Sigmoid colon (tissue), 7 donors: ENCODE results near the gene PGBD2. TPM values are rescaled to one million over a fixed set of nuclear protein-coding genes. Genes with fewer than 3 reads are reported as not detected.
A peak's percentile ranks its signal among the peaks of the same experiment; 100 is the strongest.

Experiments used
- DNase-seq: peaks from one replicate; pipeline ENCODE4 v3.0.0-alpha.2; 2019
- H3K27ac ChIP-seq, 4 donors: fragments of 200-600 bp; sonication (generic); one replicate each; pipeline ENCODE4 v1.5.1; 2016 to 2019; ENCODE audit warnings: mild to moderate bottlenecking in 1 of 4
- H3K27me3 ChIP-seq, 3 donors: fragments of 200-600 bp; sonication (generic); one replicate each; pipeline ENCODE4 v1.5.1; 2019; ENCODE audit warnings: mild to moderate bottlenecking in 1 of 3
- H3K36me3 ChIP-seq, 4 donors: fragments of 200-600 bp; sonication (generic); one replicate each; pipeline ENCODE4 v1.5.1; 2016 to 2019
- H3K4me1 ChIP-seq, 4 donors: fragments of 200-600 bp; sonication (generic); one replicate each; pipeline ENCODE4 v1.5.1; 2017 to 2019
- H3K4me3 ChIP-seq, 4 donors: fragments of 200-600 bp; sonication (generic); one replicate each; pipeline ENCODE4 v1.5.1; 2017 to 2019; ENCODE audit warnings: mild to moderate bottlenecking in 2 of 4, moderate library complexity in 1 of 4
- H3K9me3 ChIP-seq, 4 donors: fragments of 200-600 bp in 3 of 4; sonication (generic) in 3 of 4; one replicate each; pipeline versions ENCODE4 v1.5.1 to v1.6.1; 2013 to 2019
- EP300 ChIP-seq, 4 donors: sonication (generic); formaldehyde crosslinking; IDR thresholded peaks; one replicate each; pipeline ENCODE4 v1.6.1; 2017; ENCODE audit warnings: antibody characterized with exemption in 4 of 4
- POLR2A ChIP-seq, 2 donors: fragments of 450-650 bp; IDR thresholded peaks; one replicate each; pipeline ENCODE4 v1.6.1; 2016; ENCODE audit warnings: antibody characterized with exemption in 2 of 2, mild to moderate bottlenecking in 2 of 2, moderate library complexity in 2 of 2
- POLR2AphosphoS5 ChIP-seq, 4 donors: sonication (generic); formaldehyde crosslinking; IDR thresholded peaks; one replicate each; pipeline ENCODE4 v1.6.1; 2017; ENCODE audit warnings: antibody characterized with exemption in 4 of 4
- WGBS, 2 donors: extraction: QIAGEN DNeasy Blood & Tissue Kit; methylation state at CpG; one replicate each; pipeline ENCODE4 v1.1.7; 2013; 5-methylcytosine and 5-hydroxymethylcytosine counted together
- intact Hi-C: fragments of 100-400 bp; cut with DNase I; formaldehyde crosslinking; loops from one replicate; pipeline ENCODE4 v1.15.1; 2023
- polyA plus RNA-seq, 3 donors: library from polyadenylated mRNA; stranded (reverse); fragments of 200-250 nt; gene quantifications; one replicate each; pipeline ENCODE4 v1.2.3, GENCODE V29; 2013
- total RNA-seq, 4 donors: library from RNA; depleted of rRNA; stranded (reverse); fragments of >200 nt; gene quantifications; one replicate each; pipeline ENCODE4 v1.1.0, GENCODE V29; 2016
- TF ChIP-seq, protein P1 (sequence below), 4 experiments: fragments of 450-650 bp in 3 of 4; fragments of 200-600 bp in 1 of 4; IDR thresholded peaks; one replicate each; pipeline ENCODE4 v1.5.1; 2016 to 2019; ENCODE audit warnings: antibody characterized with exemption in 4 of 4, mild to moderate bottlenecking in 3 of 4, moderate library complexity in 2 of 4
- donor health status: healthy with polysubstance abuse.
- donor health status: Bipolar disorder and iron deficiency.
- donor health status: healthy.

PGBD2 gene
- total and polyA plus RNA-seq, 7 donors = 3.0 to 6.0 (median 5.0) TPM

GRCh38 chr1:248900637-248901036 is 5.4 kb upstream of the PGBD2 start:
- 94 to 100% methylated on average over 1 of the region's 1 CpG for WGBS, 2 donors
- no peak overlapping the region for H3K4me3 ChIP-seq

DNA sequence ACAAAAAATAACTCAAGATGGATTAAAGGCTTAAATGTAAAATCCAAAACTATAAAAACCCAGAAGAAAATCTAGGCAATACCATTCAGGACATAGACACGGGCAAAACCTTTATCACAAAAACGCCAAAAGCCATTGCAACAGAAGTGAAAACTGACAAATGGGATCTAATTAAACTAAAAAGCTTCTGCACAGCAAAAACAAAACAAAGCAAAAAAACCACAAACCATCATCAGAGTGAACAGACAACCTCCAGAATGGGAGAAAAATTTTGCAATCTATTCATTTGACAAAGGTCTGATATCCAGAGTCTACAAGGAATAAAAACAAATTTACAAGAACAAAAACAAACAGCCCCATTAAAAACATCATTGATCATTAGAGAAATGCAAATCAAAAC is 4.5 kb upstream of the PGBD2 start:
- H3K9me3 ChIP-seq = no peaks in the 10 kb centered on the region
- H3K4me3 ChIP-seq = no peak overlapping the region
- TF ChIP-seq POLR2A (IDR thresholded peaks at IDR 0.05) (no peak), POLR2AphosphoS5 (IDR thresholded peaks at IDR 0.05) (no peak), EP300 (IDR thresholded peaks at IDR 0.05) (no peak)
- TF ChIP-seq, protein P1, sequence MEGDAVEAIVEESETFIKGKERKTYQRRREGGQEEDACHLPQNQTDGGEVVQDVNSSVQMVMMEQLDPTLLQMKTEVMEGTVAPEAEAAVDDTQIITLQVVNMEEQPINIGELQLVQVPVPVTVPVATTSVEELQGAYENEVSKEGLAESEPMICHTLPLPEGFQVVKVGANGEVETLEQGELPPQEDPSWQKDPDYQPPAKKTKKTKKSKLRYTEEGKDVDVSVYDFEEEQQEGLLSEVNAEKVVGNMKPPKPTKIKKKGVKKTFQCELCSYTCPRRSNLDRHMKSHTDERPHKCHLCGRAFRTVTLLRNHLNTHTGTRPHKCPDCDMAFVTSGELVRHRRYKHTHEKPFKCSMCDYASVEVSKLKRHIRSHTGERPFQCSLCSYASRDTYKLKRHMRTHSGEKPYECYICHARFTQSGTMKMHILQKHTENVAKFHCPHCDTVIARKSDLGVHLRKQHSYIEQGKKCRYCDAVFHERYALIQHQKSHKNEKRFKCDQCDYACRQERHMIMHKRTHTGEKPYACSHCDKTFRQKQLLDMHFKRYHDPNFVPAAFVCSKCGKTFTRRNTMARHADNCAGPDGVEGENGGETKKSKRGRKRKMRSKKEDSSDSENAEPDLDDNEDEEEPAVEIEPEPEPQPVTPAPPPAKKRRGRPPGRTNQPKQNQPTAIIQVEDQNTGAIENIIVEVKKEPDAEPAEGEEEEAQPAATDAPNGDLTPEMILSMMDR (IDR thresholded peaks at IDR 0.05) = no peak
- 82 to 86% methylated on average over 2 of the region's 2 CpGs for WGBS, 2 donors
- intact Hi-C loops = no loop called here
- H3K4me1 ChIP-seq = peaks cover 0 to 5% (median 0%) of the 10 kb centered on the region in 4 donors
- no peaks in the 10 kb centered on the region for H3K27me3 ChIP-seq
- H3K27ac ChIP-seq = no peak overlapping the region
- no peak for DNase-seq
- no peaks in the 10 kb centered on the region for H3K36me3 ChIP-seq

More at GRCh38 chr1:248900637-248901036, 5.4 kb upstream of the PGBD2 start:
- Histone ChIP-seq H3K27me3 (no peaks in the 10 kb centered on the region), H3K27ac (no peak overlapping the region), H3K9me3 (no peaks in the 10 kb centered on the region), H3K36me3 (no peaks in the 10 kb centered on the region), H3K4me1 (peaks cover 0 to 2% (median 0%) of the 10 kb centered on the region in 4 donors)
- TF ChIP-seq POLR2AphosphoS5 (IDR thresholded peaks at IDR 0.05) (no peak), POLR2A (IDR thresholded peaks at IDR 0.05) (no peak)
- intact Hi-C loops = no loop called here
- DNase-seq = no peak

DNA sequence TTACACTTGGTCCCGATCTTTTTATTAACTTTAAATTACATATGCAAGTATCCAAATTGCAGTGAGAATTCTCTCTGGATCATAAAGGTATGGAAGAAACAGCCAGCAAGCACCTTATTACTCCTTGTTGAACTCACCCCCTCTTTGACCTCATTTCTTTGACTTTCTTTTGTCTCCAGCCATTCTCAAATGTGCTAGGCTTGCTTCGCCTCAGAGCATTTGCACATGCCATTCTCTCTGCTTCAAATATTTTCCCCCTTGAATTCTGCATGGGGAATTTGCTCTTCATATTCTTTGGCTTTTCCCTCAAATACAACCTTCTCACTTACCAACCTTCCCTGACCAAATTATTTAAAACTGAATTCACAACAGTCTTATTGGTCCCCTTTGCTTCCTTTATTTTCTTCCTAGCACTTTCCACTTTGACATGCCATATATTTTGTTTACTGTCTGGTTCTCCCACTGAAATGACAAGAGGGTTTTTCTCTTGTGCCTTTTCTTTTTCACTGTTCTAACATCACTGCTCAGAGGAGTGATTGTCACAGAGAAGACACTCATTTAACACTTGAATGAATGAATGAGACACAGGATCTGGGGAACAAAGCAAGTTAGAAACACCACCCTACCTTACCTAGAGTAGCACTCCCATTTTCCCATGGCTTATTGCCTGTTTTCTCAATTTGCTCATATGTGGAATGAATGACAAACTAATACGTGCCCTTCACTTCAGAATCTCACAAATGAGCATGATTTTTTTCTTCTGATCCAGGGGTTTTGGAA is 1.4 kb upstream of the PGBD2 start:
- 91 to 97% methylated on average over 3 of the region's 3 CpGs for WGBS, 2 donors
- intact Hi-C loops = no loop called here
- H3K27me3 ChIP-seq = no peaks in the 10 kb centered on the region
- no peaks in the 10 kb centered on the region for H3K36me3 ChIP-seq
- peaks cover 0 to 14% (median 12%) of the 10 kb centered on the region in 4 donors for H3K4me1 ChIP-seq
- no peak for DNase-seq
- no peak overlapping the region for H3K4me3 ChIP-seq
- H3K27ac ChIP-seq = no peak overlapping the region
- no peaks in the 10 kb centered on the region for H3K9me3 ChIP-seq
- TF ChIP-seq, protein P1 (IDR thresholded peaks at IDR 0.05) = no peak
- TF ChIP-seq EP300 (IDR thresholded peaks at IDR 0.05) (no peak), POLR2A (IDR thresholded peaks at IDR 0.05) (no peak), POLR2AphosphoS5 (IDR thresholded peaks at IDR 0.05) (no peak)

- Histone ChIP-seq H3K27me3 (no peaks in the 10 kb centered on the region), H3K36me3 (no peaks in the 10 kb centered on the region), H3K4me3 (peak overlapping the region; percentile 55 to 67 (median 57)), H3K27ac (peak overlapping the region; percentile 85 to 96 (median 93)), H3K4me1 (peaks cover 0 to 15% (median 12%) of the 10 kb centered on the region in 4 donors), H3K9me3 (no peaks in the 10 kb centered on the region)
- WGBS, 2 donors = 19 to 30% methylated on average over 4 of the region's 4 CpGs
- intact Hi-C loops = loop anchor here (1.0 to 2.0 kb wide), 2 partner anchors 31 to 67 kb away; partner anchors contain the start of gene ZNF672
- TF ChIP-seq POLR2A (IDR thresholded peaks at IDR 0.05) (no peak), EP300 (IDR thresholded peaks at IDR 0.05) (no peak), POLR2AphosphoS5 (IDR thresholded peaks at IDR 0.05) (no peak)
- TF ChIP-seq, protein P1 (IDR thresholded peaks at IDR 0.05) = no peak
- no peak for DNase-seq
Observed at GRCh38 chr1:248905662-248906008, 400 bp upstream of the PGBD2 start.

- peaks cover 0 to 15% (median 12%) of the 10 kb centered on the region in 4 donors for H3K4me1 ChIP-seq
- 22 to 31% methylated on average over 18 of the region's 18 CpGs for WGBS, 2 donors
- intact Hi-C loops = loop anchor here (1.0 to 2.0 kb wide), 2 partner anchors 33 to 68 kb away; partner anchors contain the start of gene ZNF672
- H3K4me3 ChIP-seq = peak overlapping the region; percentile 55 to 67 (median 57)
- no peaks in the 10 kb centered on the region for H3K27me3 ChIP-seq
- no peak for DNase-seq
- peak overlapping the region; percentile 85 to 96 (median 93) for H3K27ac ChIP-seq
- no peak for TF ChIP-seq EP300 (IDR thresholded peaks at IDR 0.05)
- TF ChIP-seq POLR2AphosphoS5 (IDR thresholded peaks at IDR 0.05) = no peak
- TF ChIP-seq, protein P1 (IDR thresholded peaks at IDR 0.05) = no peak
- TF ChIP-seq POLR2A (IDR thresholded peaks at IDR 0.05) = no peak
- no peaks in the 10 kb centered on the region for H3K36me3 ChIP-seq
- H3K9me3 ChIP-seq = no peaks in the 10 kb centered on the region
Observed at GRCh38 chr1:248906753-248907661, 972 bp downstream of the PGBD2 start.
